HG02763 (cell line): ENCODE results near the gene NF2.
"Not testable (repeated sequence)": the region's sequence is repeated elsewhere in the genome, so short reads cannot be mapped to it uniquely, and the experiment has no call there.

Source experiments
- ATAC-seq: cut with Tn5 transposase; IDR thresholded peaks from one replicate; pipeline ENCODE4 v1.9.1; 2021; ENCODE audit warnings: mild to moderate bottlenecking, moderate library complexity; ENCODE audit not compliant: unreplicated experiment

Gene NF2

DNA sequence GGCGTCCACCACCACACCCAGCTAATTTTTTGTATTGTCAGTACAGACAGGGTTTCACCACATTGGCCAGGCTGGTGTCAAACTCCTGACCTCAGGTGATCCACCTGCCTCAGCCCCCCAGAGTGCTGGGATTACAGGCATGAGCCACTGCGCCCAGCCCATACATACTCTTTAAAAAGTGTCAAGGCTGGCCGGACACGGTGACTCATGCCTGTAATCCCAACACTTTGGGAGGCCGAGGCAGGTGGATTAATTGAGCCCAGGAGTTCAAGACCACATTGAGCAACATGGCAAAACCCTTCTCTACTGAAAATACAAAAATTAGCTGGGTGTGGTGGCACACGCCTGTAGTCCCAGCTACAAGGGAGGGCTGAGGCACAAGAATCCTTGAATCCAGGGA, 9.0 kb upstream of the NF2 start:
- not testable (repeated sequence) for ATAC-seq

DNA sequence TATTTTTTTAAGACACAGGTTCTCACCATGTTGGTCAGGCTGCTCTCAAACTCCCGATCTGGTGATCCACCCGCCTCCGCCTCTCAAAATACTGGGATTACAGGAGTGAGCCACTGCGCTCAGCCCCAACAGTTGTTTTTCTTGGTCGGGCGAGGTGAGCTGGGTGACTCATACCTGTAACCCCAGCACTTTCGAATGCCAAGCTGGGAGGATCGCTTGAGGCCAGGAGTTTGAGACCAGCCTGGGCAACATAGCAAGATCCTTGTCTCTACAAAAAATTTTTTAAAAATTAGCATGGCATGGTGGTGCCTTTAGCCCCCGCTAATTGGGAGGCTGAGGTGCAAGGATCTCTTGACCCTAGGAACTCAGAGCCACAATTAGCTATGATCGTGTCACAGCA, 7.0 kb upstream of the NF2 start:
- no peak for ATAC-seq

- not testable (repeated sequence) for ATAC-seq
Observed at GRCh38 chr22:29597871-29598683, 5.4 kb upstream of the NF2 start.

DNA sequence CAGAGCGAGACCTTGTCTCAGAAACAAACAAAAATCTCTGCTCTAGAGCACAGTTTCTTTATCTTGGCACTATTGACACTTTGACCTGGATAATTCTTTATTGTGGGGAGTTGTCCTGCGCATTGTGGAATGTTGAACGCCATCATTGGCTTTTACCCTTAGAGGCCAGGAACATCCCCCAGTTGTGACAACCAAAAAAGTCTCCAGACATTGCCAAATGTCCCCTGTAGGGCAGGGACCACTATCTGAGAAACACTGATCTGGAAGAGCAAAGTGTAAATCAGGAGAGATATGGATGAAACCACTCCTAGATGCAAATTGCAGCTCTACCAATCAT, 4.8 kb upstream of the NF2 start:
- ATAC-seq, result no peak

DNA sequence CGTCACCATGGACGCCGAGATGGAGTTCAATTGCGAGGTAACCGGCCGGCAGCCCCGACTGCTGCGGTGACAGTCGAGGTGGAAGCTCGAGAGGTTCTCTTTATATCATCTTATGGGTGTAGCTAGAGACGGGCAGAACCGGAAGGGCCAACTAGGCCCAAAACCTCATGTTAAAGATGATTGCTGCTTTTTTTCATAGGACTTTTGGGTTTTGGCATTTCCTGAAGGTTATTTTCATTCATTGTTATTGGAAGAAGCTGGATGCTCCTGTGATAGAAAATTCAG, 585 bp downstream of the NF2 start:
- ATAC-seq, result no peak

DNA sequence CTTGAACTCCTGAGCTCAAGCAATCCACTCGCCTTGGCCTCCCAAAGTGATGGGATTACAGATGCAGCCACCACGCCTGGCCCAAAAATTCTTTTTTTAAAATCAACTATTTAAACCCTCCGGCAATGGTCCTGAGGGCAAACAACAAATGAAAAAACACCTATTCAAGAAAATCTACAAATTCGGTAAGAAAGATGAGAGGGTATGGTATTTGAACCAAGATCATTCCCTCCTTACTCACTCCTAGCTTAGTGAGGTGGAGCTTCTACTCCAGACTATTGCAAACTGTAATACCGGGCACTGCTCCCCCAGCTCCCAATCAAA, 2.1 kb downstream of the NF2 start:
- no peak for ATAC-seq

DNA sequence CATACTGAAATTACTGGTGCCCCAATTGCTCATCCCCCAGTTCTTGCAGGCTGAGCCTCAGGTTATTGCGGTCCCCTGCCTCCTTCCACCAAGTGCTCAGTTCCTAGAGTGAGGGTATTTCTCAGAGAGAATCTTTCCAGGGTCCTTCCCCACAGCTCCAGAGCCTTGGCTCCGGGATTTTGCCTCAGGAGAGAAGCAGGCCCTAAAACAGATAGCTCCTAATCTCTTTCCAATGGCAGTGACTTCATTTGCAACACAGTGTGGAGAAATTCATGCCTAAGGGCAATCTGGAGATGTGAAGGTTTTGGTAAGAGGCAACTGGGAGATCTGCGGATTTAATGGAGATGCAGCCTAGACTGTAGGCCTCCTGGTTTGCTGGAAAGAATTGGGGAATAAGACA, 2.9 kb downstream of the NF2 start:
- ATAC-seq, result no peak

DNA sequence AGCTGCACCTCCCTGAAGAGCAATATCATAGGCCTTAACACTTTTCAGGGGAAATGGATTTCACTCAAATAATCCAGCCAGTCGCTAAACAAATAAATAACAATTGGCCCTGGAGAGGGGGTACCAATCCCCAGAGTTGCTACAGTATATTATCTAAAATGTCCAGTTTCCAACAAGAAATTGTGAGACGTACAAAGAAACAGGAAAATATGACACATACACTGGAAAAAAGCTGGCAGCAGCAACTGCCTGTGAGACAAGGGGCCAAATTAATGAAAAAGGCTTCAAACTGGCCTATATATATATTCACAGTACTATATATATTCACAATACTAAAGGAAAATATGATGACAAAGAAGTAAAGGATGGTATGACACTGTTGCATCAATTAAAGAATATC, 4.0 kb downstream of the NF2 start:
- no peak for ATAC-seq

DNA sequence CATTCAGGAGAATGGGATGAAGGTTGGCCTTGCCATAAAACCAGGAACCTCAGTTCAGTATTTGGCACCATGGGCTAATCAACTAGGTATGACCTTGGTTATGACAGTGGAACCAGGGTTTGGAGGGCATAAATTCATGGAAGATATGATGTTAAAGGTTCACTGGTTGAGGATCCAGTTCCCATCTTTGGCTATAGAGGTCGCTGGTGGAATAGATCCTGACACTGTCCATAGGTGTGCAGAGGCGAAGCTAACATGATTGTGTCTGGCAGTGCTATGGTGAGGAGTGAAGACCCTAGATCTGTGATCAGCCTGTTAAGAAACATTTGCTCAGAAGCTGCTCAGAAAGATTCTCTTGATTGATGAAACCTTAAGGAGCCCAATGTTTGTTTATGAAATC, 5.7 kb downstream of the NF2 start:
- ATAC-seq, result no peak

GRCh38 chr22:29610780-29611179, 7.3 kb downstream of the NF2 start:
- no peak for ATAC-seq

DNA sequence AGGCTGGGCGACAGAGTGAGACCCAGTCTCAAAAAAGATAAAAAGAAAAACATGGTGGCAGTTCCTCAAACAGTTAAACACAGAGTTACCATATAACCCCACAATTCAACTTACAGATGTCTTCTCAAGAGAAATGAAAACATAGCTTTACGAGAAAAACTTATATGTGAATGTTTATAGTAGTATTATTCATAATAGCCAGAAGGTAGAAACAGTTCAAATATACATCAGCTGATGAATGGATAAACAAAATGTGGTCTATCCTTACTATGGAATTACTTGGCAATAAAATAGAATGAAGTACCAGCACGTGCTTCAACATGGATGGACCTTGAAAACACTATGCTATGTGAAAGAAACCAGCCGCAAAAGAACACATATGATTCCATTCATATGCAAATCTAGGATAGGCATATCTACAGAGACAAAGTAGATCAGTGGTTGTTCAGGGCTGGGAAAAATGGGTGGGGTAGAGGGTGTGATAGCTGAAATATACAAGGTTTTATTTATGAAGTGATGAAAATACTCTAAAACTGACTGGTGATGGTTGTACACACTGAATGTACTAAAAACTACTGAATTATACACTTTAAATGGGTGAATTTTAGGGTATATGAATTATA, 12.4 kb downstream of the NF2 start:
- ATAC-seq, result no peak

GRCh38 chr22:29617922-29618629, 14.6 kb downstream of the NF2 start:
- ATAC-seq, result no peak

DNA sequence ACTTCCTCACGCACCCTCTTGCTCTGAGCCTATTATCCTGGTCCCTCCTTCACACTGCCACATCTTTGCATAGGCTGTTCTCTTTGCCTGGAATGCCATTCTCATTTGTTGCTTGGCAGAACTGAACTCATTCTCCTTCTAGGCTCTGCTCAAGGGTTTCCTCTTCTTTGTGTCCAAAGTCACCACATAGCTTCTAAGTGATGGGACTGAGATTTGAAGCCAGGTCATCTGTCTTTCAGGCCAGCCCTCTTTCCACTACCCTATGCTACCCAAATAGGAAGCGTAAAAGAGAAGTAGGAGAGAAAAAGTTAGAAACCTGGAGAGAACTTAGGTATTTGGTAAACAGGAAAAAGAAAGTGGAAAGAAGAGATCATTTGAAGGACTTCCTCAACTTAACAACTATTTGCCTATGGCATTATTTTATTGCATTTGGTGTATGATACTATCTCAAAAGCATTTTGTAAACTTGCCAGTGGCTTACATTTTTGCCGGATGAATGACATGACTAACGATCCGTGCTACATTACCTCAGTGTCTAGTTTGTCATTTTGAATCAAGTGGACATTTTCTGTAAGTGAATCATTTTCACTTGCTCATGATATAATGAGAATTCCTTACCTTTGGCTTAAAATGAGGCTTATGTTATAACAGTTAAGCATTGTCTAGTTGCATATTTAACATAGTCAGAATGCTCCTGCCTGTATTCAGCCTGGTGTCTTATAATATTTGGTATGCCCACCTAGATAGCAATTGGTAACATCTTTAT, 18.5 kb downstream of the NF2 start:
- ATAC-seq, result no peak

- no peak for ATAC-seq
Observed at GRCh38 chr22:29623059-29623458, 19.6 kb downstream of the NF2 start.

DNA sequence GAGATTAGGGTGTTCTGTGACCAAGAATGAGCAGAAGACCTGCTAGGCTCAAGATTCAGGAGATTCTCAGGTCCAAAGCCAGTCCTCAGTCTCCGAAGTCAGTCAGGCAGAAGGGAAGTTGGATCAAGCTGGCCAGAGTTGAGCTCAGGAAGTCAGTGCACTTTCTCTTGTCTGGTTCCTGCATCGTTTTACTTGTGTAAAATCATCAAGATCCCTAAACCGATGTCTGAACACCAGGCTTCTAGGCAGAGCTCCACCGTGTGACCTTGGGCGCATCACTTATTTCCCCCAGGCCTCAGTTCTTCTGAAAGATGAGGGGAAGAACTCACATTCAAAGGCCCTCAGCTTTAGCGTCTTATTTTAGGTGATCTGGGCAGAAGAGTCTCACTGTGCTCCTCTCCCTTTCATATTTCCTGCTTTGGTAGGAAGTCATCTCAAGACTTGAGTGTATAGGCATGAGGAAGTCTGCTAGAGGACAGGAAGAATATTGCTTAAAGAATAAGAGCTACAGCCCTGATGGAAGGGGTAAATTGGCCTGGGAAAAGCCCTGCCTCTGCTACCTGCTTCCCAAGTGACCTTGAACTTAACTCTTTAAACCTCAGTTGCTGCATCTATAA, 20.2 kb downstream of the NF2 start:
- ATAC-seq, result no peak

DNA sequence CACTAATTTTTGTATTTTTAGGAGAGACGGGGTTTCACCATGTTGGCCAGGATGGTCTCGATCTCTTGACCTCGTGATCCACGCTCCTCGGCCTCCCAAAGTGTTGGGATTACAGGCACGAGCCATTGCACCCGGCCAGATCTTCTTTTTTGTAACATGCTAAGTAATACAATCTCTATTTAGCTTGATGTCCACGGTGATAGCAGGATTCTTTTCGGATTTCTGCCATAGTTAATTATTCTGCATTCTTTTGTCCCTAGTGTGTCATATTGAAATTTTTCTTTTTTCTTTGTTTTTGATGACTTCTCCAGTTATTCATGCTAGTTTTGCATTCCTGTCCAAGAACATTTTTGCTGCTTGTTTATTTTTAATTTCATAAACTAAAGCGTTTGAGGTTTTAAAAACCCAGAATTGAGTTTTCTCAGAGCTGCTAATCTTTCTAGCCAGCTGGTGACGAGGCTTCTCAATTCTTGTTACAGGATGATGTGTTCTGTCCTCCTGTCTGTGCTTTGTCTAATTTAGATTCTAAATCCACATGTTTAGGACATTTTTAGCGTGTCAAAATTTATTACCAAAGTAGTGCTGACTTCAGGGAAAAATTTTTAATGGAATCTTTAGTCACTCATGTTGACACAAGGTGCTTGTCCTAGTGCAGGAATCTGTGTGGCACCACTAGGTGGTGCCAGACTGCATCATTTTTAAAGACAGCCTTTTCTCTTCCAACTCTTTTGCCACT, 21.8 kb downstream of the NF2 start:
- no peak for ATAC-seq

GRCh38 chr22:29626497-29627195, 23.2 kb downstream of the NF2 start:
- ATAC-seq, result no peak

DNA sequence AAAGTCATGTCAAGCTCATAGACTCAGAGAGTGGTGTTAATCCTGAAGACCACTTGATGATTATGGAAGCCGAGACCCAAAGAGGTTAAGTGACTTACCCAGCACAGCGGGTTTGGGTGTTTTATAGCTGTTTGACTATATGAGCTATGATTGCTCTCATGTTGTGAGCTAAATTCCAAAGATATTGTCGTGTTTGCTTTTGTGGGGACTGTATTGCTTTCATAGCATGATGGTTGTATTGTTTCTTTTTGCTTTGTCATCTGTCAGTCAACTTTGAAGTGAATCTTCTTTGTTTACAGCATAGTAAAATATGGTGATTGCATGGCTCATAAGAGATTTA, 23.7 kb downstream of the NF2 start:
- no peak for ATAC-seq

DNA sequence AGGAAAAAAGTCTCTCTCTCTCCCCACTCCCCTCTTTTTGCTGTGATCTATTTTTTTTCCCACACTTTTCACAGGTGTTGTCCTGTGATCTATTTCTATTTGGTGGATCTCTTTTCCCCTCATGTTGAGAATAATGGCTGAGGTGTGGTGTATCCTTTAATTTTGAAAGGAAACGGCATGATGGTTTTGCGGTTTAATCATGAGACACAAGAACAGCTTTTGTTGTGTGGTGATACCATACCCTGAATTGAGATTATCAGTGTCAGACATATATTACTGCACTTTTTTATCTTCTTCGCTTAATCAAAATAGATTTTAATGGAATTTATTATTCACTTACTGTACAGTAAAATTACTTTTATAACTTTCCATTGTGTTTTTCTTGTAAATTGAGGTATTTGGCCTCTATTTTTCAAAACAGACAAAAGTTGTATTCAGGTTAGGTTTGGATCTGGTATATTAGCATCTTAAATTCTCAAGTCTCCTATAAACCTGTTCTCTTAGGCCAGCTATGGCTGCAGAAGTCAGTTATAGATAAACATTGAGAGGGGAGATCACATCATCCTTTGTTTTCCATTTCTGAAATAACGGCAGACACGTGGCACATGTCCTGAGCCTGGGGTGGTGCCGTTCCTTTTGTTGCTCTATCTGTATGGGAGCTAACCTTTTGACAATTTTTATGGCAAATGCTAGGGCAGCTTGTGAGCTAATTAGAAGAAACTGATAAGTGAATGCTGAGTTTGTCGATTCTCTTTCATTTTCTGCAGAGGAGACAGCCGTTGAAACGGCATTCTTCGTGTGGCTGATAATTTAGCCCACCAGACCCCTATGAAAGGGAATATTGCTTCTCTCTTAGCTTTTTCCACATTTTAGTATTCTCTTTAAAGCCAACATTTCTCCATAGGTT, 25.8 kb downstream of the NF2 start:
- no peak for ATAC-seq
